GM18519 (cell line): Measurements from ENCODE around the gene AK9.
"Not testable (repeated sequence)": the region's sequence is repeated elsewhere in the genome, so short reads cannot be mapped to it uniquely, and the experiment has no call there.

Experiments used
- ATAC-seq: cut with Tn5 transposase; IDR thresholded peaks from one replicate; pipeline ENCODE4 v1.9.1; 2021; ENCODE audit warnings: mild to moderate bottlenecking, moderate library complexity; ENCODE audit not compliant: unreplicated experiment, low FRiP score

The AK9 gene

DNA sequence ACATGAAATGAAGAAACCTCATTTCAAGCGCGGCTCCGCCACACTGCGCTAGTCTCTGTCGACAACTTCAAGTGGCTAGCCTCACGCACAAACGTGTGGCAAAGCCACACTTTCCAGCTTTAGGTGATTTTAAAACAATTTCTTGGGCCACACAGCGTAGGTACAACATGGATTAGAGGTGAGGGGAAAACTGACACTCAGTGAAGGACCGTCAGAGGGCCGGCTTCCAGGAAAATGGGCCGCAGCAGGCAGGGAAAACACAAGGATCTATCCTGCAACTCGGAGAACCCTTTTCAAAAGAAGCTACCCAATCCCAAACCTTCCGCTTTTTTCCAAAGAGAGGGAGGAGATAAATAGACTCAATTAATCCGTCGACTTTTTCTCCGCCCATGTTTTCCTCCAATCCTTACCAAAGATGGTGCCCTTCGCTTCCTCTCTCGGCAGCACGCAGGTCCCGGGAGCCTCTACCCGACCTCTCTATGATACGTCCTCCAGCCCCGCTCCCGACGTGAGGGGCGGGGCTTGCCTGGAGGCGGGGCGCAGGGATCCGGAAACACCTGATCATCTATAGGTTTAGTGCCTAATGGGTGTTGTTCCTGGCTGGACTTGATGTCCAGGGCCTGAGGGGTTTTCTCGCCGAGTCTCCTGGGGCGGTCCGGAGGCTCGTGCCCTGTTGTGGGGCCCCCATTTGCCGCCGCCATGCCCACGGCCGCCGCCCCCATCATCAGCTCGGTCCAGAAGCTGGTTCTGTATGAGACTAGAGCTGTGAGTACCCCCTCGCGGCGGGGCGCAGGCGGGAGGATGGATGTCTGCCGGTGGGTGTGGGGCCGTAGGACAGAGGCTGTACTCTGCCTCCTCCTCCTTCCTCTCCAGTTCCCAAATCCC is at the start of gene AK9, which contains the start of gene FIG4:
TSS of gene AK9 (minus strand) at position 466 of the 885 bp plus-strand sequence. CDS start 15,457 bp downstream, outside the sequence.
TSS of gene FIG4 (plus strand) at position 560 of the 885 bp plus-strand sequence. CDS start at position 700, 140 bp downstream.
- ATAC-seq = peak; percentile 90

GRCh38 chr6:109740787-109741186 is 49.8 kb upstream of the AK9 start:
- ATAC-seq = no peak

DNA sequence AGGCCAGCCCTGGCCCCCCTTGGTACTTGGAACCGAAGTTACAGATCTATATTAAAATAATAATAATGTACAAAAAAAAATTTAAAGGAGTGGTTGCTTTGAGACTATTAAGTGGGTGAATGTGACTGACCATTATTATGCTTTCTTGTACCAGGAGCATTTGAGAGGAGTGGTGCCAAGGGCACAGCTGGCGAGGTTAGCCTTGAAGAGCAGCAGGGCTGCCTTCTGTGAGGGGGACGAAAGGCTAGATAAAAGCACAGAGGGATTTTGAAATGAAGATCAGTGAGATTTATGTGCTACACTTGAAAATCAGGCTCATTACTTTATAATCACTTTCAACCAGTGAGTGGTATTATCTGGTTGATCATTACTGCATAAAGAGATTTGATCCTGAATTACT is 48.7 kb upstream of the AK9 start:
- ATAC-seq = no peak

- no peak for ATAC-seq
Measured at GRCh38 chr6:109738667-109739066, 47.7 kb upstream of the AK9 start.

DNA sequence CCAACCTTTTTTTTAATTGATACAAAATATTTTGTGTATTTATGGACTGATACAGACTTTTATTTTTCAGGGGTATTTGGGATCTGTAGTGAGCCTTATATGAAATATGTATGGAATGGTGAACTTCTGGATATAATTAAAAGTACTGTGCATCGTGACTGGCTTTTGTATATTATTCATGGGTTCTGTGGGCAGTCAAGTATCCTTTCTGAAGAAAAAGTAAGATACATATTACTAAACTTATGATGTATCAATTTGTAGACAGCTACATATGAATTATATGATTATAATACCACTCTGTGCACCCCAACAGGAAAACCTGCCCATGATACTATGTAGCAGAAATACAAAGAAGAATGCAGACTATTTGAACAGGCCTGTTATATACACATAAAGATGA is 47.3 kb upstream of the AK9 start:
- no peak for ATAC-seq

DNA sequence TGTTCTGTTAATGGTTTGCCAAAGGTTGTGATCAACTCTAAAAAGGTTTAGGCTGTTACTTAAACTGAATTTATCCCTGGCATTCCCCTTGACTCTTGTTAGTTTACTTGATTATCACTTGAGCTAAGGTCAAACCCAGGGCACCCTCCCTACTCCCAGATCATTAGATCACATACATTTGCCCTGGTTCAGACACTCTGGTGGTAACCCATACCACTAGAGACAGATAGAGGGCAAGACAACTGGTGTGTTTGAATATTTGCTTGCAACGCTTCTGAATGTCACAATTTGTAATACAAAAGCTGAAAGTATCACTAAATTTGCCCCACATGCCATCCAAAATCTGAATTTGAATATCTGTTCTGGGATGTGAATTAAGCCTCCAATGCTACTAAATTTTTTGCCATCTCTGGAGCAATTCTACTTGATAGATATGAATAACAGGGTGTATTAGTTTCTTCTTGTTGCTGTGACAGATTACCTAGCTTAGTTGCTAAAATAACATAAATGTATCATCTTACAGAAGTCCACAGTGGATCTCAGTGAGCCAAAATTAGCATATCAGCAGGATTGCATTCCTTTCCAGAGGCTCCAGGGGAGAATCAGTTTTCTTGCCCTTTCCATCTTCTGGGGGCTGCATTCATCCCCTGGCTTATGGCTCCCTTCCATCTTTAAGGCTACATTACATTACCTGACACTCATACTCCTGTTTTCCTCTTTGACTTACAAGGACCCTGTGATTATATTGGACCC is 45.4 kb upstream of the AK9 start:
- no peak for ATAC-seq

- not testable (repeated sequence) for ATAC-seq
Measured at GRCh38 chr6:109725250-109725649, 34.2 kb upstream of the AK9 start.

GRCh38 chr6:109722564-109723254 is 31.7 kb upstream of the AK9 start:
- no peak for ATAC-seq

DNA sequence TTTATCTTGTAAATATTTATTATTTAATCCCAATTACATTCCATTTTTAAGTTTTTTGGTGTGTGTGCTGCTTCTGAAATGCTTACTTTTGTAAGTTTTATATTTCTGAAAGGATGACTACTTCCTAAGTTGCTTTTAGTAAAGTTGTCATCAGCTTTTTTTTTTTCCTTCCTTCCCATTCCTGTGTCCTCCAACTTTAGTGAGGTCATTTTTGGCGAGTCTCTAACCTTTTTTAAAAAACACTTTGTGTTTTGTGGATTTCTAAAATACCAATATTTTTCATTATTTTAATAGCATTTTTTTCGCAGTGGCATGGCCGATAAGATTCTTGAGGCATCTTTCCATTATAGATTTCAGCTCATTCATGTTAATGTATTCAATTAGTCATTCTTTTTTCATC is 31.0 kb upstream of the AK9 start:
- ATAC-seq = no peak

DNA sequence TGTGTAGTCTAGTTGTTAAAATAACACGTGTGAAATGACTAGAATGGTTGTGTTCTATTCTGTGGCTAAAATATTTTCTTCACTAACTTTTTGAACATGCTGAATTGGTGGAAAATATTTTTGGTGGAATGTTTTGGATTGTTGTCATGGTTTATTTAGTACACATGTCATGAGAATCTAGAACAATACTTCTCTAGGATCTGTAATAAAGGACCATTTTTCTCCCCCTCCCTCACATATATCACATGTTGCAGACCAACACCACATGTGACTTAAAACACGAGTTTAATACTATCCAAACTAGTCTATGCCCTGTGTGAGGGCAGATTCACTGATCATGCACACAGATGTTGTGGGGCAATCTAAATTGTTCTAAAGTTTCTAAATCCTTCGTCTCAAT is 29.3 kb upstream of the AK9 start:
- no peak for ATAC-seq

DNA sequence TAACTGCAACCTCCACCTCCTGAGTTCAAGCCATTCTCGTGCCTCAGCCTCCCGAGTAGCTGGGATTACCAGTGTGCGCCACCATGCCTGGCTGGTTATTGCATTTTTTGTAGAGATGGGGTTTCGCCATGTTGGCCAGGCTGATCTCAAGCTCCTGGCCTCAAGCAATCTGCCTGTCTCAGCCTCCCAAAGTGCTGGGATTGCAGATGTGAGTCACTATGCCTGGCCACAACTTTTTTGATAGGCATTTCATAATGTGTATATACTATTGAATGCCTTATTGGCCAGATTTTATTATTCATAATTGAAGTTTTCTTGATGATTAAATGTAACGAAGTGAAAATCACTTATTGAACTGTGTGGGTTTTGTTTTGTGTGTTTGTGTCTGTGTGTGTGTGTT is 28.0 kb upstream of the AK9 start:
- no peak for ATAC-seq

DNA sequence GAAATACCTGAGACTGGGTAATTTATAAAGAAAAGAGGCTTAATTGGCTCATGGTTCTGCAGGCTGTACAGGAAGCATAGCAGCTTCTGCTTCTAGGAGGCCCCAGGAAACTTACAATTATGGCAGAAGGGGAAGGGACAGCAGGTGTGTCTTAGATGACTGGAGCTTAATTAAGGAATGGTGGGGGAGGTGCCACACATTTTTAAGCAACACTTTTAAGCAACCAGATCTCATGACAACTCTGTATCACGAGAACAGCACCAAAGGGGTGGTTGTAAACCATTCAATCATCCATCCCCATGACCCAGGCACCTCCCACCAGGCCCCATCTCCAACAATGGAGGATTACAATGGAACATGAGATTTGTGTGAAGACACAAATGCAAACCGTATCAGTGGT is 27.0 kb upstream of the AK9 start:
- no peak for ATAC-seq

DNA sequence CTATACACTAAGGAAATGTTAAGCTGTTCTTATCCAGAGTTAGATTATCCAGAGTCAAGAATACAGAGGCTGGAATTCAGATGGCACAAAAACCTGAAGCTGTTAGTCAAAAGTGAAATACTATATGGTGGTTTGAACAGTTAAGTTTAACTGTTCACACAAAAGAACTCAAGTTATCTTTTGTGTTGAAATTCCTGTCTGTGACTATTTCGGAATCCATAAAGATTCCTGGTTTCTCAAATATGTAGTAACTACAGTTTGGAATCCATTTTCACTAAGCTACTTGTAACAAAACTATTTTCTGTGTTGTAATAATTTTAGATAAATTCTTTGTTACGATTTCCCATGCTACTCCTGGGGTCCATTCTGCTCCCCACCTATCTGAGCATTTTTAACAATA is 24.6 kb upstream of the AK9 start:
- no peak for ATAC-seq

GRCh38 chr6:109714611-109715010 is 23.6 kb upstream of the AK9 start:
- ATAC-seq = no peak

- ATAC-seq = no peak
Measured at GRCh38 chr6:109714166-109714565, 23.2 kb upstream of the AK9 start.

- no peak for ATAC-seq
Measured at GRCh38 chr6:109713097-109713496, 22.1 kb upstream of the AK9 start.

- not testable (repeated sequence) for ATAC-seq
Measured at GRCh38 chr6:109708099-109708498, 17.1 kb upstream of the AK9 start.

DNA sequence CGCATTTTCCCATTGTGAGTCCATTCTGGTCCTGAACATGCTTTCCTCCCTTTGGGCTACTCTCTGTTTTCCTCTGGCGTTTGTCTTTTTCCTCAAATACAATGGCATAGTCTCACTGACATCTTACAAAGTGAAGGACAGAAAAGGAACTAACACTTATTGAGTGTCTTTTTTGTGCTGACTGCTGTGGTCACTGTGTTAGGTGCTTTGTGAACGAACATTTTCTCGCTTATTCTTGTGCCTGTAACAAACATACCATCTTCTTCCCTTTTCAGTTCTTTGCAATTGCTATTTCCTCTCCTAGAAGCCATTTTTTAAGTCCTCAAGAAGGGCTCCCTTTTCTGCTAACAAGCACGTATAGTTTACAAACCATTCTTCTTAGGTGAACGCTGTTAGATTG is 15.5 kb upstream of the AK9 start:
- no peak for ATAC-seq

DNA sequence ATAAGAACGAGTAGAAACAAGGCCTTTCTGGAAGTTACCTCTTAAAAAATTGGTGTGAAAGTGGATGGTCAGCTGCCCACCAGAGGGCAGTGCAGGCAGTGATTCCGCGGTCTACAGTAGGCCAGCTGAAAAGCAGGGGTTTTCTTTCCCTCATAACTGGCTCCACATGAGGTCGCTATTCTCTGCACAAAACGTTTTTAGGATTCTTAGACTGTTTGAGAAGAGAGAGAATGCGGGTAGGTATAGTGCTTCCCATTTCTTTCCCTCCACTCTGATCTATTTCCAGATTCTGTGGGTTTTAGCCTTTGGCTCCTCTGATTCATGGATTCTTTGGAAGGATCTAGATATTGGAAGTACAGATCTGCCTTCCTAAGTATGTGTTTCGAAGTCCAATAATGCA is 14.3 kb upstream of the AK9 start:
- ATAC-seq = peak; percentile 84

DNA sequence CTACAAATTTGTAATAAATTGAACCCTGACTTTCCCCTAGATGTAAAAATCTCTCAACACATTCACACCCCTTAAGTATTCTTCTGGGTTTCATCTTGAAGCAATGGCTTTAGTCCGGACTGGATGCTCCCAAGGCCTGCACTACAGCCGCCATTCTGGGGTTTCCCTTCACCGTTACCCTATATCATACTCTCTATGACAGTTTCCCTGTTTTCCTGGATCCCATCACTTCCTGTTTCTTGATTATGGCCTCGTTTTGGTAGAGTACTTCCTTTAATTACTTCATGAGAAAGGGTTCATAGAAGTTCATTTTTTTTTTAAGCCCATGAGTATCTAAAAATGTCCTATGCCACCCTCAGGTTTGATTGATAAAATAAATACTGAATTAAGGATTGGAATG is 11.8 kb upstream of the AK9 start:
- ATAC-seq = no peak

DNA sequence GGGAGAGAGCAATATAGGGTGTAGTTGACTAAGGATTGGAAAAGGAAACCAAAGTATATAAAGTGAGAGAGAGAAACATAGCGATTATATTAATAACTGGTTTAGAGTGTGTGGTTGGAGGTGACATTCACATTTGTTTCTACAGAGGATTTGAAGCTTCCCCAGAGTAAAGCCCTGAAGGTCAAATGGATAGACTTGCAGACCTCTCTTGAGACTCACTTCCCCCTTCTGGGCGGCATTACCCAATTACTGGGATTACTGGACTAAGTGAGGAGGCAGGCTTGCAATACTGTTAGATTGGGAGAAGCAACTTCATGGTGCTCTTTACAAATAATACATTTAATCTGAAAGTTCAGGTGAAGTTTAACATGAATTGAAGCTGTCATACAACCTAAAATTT is 10.8 kb upstream of the AK9 start:
- ATAC-seq = no peak
